ENCODE measurements around the gene EIF3D.

The EIF3D gene

DNA sequence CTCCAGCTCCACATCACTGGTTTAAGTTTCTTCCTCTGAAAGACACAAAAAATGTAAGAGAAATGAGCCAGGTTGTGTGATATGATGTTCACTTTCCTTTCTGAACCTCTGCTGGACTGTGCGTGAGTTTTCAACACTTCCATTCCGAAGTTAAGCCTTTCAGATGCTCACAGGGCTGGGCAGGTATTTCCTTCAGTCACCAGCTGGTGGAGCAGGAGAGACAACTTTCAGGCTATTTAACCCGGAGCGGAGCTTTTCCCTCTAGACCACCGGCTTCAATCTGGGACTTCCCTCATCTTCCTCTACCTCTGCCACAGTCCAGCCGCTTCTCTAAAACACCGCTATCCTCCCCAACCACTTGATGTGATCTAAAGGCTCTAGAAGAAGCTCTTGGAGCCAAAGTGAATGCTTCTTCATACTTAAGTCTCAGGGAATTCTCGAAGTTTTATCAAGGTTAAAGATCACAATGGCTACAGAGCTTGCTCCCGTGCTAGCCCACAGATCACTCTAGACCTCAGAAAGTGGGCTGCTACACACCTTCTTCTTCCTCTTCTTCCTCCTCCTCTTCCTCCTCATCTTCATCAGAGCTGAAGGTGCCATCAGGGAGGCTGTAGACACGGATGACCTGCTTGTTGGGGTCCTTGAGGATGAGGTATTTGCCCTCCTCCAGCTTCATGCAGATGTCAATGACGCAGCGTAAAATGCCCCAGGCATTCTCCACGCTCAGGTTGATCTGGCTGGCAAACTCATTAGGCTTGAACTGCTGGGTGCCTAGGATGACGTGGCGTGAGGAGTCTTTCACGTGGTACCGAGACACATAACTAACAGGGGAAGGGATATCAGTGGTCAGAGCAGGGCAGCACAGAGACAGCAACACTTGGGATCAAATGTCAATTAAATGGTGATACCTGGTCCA, 17.7 kb downstream of the EIF3D start:
- TF ChIP-seq, protein P1, sequence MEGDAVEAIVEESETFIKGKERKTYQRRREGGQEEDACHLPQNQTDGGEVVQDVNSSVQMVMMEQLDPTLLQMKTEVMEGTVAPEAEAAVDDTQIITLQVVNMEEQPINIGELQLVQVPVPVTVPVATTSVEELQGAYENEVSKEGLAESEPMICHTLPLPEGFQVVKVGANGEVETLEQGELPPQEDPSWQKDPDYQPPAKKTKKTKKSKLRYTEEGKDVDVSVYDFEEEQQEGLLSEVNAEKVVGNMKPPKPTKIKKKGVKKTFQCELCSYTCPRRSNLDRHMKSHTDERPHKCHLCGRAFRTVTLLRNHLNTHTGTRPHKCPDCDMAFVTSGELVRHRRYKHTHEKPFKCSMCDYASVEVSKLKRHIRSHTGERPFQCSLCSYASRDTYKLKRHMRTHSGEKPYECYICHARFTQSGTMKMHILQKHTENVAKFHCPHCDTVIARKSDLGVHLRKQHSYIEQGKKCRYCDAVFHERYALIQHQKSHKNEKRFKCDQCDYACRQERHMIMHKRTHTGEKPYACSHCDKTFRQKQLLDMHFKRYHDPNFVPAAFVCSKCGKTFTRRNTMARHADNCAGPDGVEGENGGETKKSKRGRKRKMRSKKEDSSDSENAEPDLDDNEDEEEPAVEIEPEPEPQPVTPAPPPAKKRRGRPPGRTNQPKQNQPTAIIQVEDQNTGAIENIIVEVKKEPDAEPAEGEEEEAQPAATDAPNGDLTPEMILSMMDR (IDR thresholded peaks at IDR 0.05; ENCODE audit: insufficient read depth, low read length, missing control alignments), result peak; percentile 68
- no peak overlapping the region for H3K4me3 ChIP-seq (ENCODE audit: low read depth, low read length)
- POLR2A ChIA-PET, result interaction anchor here (0.5 to 1.2 kb wide), 5 partner anchors 10 to 265 kb away, joined by 3 to 4 read pairs (median 3); partner anchors contain the start of gene IFT27
- CTCF ChIA-PET, result interaction anchor here (0.7 to 4.3 kb wide), 16 partner anchors 7 to 467 kb away, joined by 3 to 57 read pairs (median 4); partner anchors contain the start of genes EIF3D, IFT27 and TXN2
- no peak for DNase-seq (ENCODE audit: low read depth, low spot score)

DNA sequence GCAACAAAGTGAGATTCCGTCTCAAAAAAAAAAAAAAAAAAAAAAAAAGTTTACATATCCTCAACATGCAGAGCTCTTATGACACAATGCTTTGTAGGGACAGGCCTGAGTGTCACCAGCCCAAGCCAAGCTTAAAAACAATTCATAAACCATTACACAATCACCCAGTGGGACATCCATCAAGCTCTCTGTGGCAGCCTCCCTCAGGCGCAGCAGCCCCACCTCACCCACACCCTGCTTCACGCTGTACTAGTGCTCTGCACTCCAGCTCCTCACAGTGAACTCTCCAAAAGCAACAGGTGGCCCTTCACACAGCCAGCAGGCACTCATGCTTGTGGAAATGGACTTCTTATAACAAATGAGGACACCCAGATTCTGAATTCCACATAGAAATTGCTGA, 18.6 kb downstream of the EIF3D start:
- POLR2A ChIA-PET, result interaction anchor here (0.5 to 1.2 kb wide), 5 partner anchors 11 to 264 kb away, joined by 3 to 4 read pairs (median 3); no protein-coding TSS in a partner anchor
- CTCF ChIA-PET, result interaction anchor here (0.7 to 4.3 kb wide), 13 partner anchors 8 to 267 kb away, joined by 3 to 57 read pairs (median 4); partner anchors contain the start of genes EIF3D and IFT27
- no peak for DNase-seq (ENCODE audit: low read depth, low spot score)
- no peak overlapping the region for H3K4me3 ChIP-seq (ENCODE audit: low read depth, low read length)
- TF ChIP-seq, protein P1 (IDR thresholded peaks at IDR 0.05; ENCODE audit: insufficient read depth, low read length, missing control alignments), result no peak

DNA sequence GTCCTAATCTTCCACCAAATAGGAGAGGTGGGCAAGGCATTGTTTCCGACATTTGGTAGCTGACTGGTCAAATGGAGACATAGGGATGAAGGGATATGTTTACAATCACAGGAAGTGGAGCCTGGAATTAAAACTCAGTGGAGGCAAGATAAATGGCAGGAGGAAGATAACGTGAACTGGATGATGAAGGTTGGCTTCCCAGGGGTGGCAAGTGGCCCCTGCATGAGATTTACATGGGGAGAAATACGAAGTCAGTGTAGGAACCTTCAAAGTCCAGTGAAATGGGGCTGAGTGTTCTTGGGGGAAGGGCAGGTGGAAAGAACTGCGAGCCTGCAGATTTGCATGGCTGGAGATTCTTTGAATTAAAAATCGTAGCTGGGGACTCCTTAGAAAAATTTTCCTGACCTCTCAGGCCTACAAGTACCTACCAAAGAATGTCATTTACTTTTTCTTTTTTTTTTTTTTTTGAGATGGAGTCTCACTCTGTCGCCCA, 21.4 kb downstream of the EIF3D start:
- H3K4me3 ChIP-seq (ENCODE audit: low read depth, low read length), result peak overlapping the region; percentile 61; the same call in 1 of the 2 replicates
- ChIA-PET CTCF (interaction anchor here (1.2 to 4.3 kb wide), 3 partner anchors 9 to 269 kb away, joined by 3 to 57 read pairs (median 5); partner anchors contain the start of gene IFT27), POLR2A (interaction anchor here (0.6 to 1.2 kb wide), 5 partner anchors 8 to 351 kb away, joined by 3 to 6 read pairs (median 3); partner anchors contain the start of gene EIF3D)
- no peak for DNase-seq (ENCODE audit: low read depth, low spot score)
- TF ChIP-seq, protein P1 (IDR thresholded peaks at IDR 0.05; ENCODE audit: insufficient read depth, low read length, missing control alignments), result no peak

DNA sequence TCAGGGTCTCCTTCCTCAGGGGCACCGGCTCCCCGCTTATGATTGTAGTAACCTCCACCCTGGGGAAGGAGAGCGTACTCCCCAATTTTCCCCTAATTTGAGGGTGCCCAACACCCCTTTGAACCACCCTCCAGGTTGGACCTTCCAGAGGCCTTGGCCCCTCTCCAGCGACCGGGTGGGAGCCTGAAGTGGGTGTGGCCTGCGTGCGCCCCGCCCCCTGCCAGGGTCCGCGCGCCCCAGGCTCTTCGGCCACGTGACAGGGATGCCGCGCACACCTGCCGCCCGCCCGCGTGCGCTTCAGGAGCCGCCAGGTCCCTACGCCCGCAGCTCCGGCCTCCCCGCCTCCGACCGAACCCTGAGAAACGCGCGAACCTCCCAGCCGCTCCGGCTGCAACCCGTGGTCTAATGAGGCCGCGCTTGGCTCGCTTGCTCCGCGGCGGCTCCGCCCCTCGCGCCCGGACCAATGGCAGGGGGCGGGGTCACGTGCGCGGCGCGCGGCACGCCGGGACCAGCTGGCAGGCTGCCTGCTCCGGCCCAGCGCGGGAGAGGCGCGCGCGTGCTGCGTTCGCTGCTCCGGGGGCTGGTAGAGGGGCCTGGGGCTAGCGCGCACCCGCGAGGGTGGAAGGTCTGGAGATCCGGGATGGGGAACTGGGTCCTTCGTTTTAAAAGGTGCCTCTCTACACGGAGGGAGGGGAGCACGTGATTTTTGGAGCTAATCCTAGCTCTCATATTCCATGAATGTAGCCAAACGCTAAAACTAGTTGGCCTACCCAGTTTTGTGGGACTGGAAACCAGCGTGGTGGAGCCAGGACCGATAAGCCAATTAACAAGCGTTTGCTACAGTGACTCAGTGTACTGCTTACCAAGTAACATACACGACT, 22.1 kb downstream of the EIF3D start, which contains the start of gene FOXRED2:
FOXRED2 (minus strand) TSS at position 404 of the 881 bp plus-strand sequence. CDS start 618 bp downstream, outside the sequence.
- DNase-seq (ENCODE audit: low read depth, low spot score), result no peak
- CTCF ChIA-PET, result interaction anchor here (0.6 to 1.2 kb wide), 3 partner anchors 9 to 269 kb away, joined by 3 to 5 read pairs (median 3); partner anchors contain the start of gene IFT27
- TF ChIP-seq, protein P1 (IDR thresholded peaks at IDR 0.05; ENCODE audit: insufficient read depth, low read length, missing control alignments), result no peak
- peak within 1 kb of the TSS; percentile 61 for H3K4me3 ChIP-seq (ENCODE audit: low read depth, low read length)
- POLR2A ChIA-PET, result interaction anchor here (0.6 to 1.2 kb wide), 5 partner anchors 8 to 350 kb away, joined by 3 to 6 read pairs (median 3); partner anchors contain the start of gene EIF3D

DNA sequence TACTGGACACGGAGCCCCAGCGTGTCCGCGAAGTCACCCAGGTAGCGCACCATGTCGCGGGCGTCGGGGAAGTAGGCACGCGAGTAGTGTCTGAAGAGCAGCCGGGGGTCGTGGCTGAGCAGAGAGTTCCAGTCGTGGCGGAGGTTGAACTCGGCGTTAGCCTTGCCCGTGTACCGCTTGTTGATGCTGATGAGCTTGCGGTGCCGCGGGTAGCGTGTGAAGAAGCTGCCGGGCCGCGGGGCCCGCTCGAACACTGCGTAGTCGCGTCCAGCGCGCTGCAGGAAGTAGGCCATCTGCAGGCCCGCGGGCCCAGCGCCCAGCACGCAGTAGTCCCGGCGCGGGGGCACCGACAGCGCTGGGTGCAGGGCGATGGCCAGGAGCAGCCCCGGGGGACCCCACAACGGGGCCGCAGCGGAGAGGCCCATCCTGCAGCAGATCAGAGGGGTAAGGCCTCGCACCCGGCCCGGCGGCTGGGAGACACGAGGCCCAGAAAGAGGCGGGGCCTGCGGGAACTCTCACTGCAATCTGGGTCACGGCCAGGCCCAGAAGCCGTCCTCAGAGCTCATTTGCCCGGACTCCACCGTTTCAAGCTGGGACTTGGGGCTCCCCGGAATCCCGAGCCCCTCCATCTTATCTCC, 22.8 kb downstream of the EIF3D start:
- CTCF ChIA-PET, result interaction anchor here (0.6 to 1.2 kb wide), 3 partner anchors 10 to 270 kb away, joined by 3 to 5 read pairs (median 4); partner anchors contain the start of gene IFT27
- no peak for DNase-seq (ENCODE audit: low read depth, low spot score)
- H3K4me3 ChIP-seq (ENCODE audit: low read depth, low read length), result peak overlapping the region; percentile 61
- POLR2A ChIA-PET, result no interaction called here
- TF ChIP-seq, protein P1 (IDR thresholded peaks at IDR 0.05; ENCODE audit: insufficient read depth, low read length, missing control alignments), result no peak
